ENCODE measurements around the gene ZNF655. TPM values are rescaled to one million over a fixed set of nuclear protein-coding genes. Genes with fewer than 3 reads are reported as not detected.

Gene ZNF655
- total RNA-seq, 2 experiments from 2014 or later, result 102 to 103 TPM

GRCh38 chr7:99619571-99620130, 61.2 kb downstream of the ZNF655 start:
- no peak for DNase-seq
- Mint-ChIP-seq H3K27me3 (peaks cover 2% of the 10 kb centered on the region), H3K4me1 (peaks cover 76% of the 10 kb centered on the region), H3K36me3 (ENCODE audit: low read depth) (peaks cover 69% of the 10 kb centered on the region), H3K27ac (no peak overlapping the region), H3K9me3 (no peaks in the 10 kb centered on the region), H3K4me3 (no peak overlapping the region)
- ChIA-PET CTCF (no interaction called here), POLR2A (interaction anchor here (1.3 kb wide), 1 partner anchor 61 kb away, joined by 3 read pairs; the partner anchor contains the start of gene ZNF655)

GRCh38 chr7:99621271-99621670, 62.8 kb downstream of the ZNF655 start:
- Mint-ChIP-seq H3K27ac (peak overlapping the region; percentile 13), H3K36me3 (ENCODE audit: low read depth) (peaks cover 85% of the 10 kb centered on the region), H3K4me3 (no peak overlapping the region), H3K27me3 (no peaks in the 10 kb centered on the region), H3K9me3 (no peaks in the 10 kb centered on the region), H3K4me1 (peaks cover 80% of the 10 kb centered on the region)
- ChIA-PET CTCF (no interaction called here), POLR2A (interaction anchor here (0.6 to 2.6 kb wide), 4 partner anchors 9 to 69 kb away, joined by 3 to 9 read pairs (median 3); partner anchors contain the start of genes FAM200A and ZNF655)
- no peak for DNase-seq

- Mint-ChIP-seq H3K4me1 (peaks cover 74% of the 10 kb centered on the region), H3K36me3 (ENCODE audit: low read depth) (peaks cover 93% of the 10 kb centered on the region), H3K27me3 (no peaks in the 10 kb centered on the region), H3K9me3 (no peaks in the 10 kb centered on the region), H3K4me3 (no peak overlapping the region), H3K27ac (peak overlapping the region; percentile 85)
- DNase-seq, result no peak
- CTCF ChIA-PET, result no interaction called here
- POLR2A ChIA-PET, result interaction anchor here (2.6 kb wide), 1 partner anchor 64 kb away, joined by 9 read pairs; the partner anchor contains the start of gene ZNF655
These were observed 64.2 kb downstream of the ZNF655 start for GRCh38 chr7:99622596-99622995.

- H3K27ac Mint-ChIP-seq, result peak overlapping the region; percentile 85
- H3K36me3 Mint-ChIP-seq (ENCODE audit: low read depth), result peaks cover 92% of the 10 kb centered on the region
- ChIA-PET POLR2A (interaction anchor here (1.5 to 2.6 kb wide), 2 partner anchors 64 to 66 kb away, joined by 5 to 19 read pairs; partner anchors contain the start of gene ZNF655), CTCF (no interaction called here)
- no peak for DNase-seq
- peak overlapping the region; percentile 9 for H3K4me3 Mint-ChIP-seq
- H3K9me3 Mint-ChIP-seq, result no peaks in the 10 kb centered on the region
- H3K27me3 Mint-ChIP-seq, result no peaks in the 10 kb centered on the region
- peaks cover 68% of the 10 kb centered on the region for H3K4me1 Mint-ChIP-seq
These were observed 64.8 kb downstream of the ZNF655 start for GRCh38 chr7:99623091-99623693.

GRCh38 chr7:99623702-99624447, 65.4 kb downstream of the ZNF655 start:
- ChIA-PET POLR2A (interaction anchor here (0.7 to 2.6 kb wide), 11 partner anchors 8 to 391 kb away, joined by 3 to 19 read pairs (median 5); partner anchors contain the start of genes FAM200A, TRIM4, ZKSCAN1 and ZKSCAN5), CTCF (interaction anchor here (1.1 to 1.7 kb wide), 2 partner anchors 9 to 1082 kb away, joined by 4 to 7 read pairs; partner anchors contain the start of gene POP7)
- peaks cover 92% of the 10 kb centered on the region for H3K36me3 Mint-ChIP-seq (ENCODE audit: low read depth)
- DNase-seq, result no peak
- H3K4me1 Mint-ChIP-seq, result peaks cover 61% of the 10 kb centered on the region
- peak overlapping the region; percentile 85 for H3K27ac Mint-ChIP-seq
- no peaks in the 10 kb centered on the region for H3K9me3 Mint-ChIP-seq
- H3K27me3 Mint-ChIP-seq, result no peaks in the 10 kb centered on the region
- H3K4me3 Mint-ChIP-seq, result peak overlapping the region; percentile 73

- peaks cover 91% of the 10 kb centered on the region for H3K36me3 Mint-ChIP-seq (ENCODE audit: low read depth)
- peak; percentile 83 for DNase-seq
- peaks cover 56% of the 10 kb centered on the region for H3K4me1 Mint-ChIP-seq
- H3K4me3 Mint-ChIP-seq, result peak overlapping the region; percentile 73
- peak overlapping the region; percentile 85 for H3K27ac Mint-ChIP-seq
- no peaks in the 10 kb centered on the region for H3K9me3 Mint-ChIP-seq
- ChIA-PET POLR2A (interaction anchor here (0.7 to 2.6 kb wide), 12 partner anchors 9 to 391 kb away, joined by 3 to 19 read pairs (median 4); partner anchors contain the start of genes FAM200A, TRIM4, ZKSCAN1 and ZKSCAN5), CTCF (interaction anchor here (1.1 to 1.7 kb wide), 2 partner anchors 9 to 1082 kb away, joined by 4 to 7 read pairs; partner anchors contain the start of gene POP7)
- H3K27me3 Mint-ChIP-seq, result no peaks in the 10 kb centered on the region
These were observed 66.0 kb downstream of the ZNF655 start for GRCh38 chr7:99624484-99624883.

GRCh38 chr7:99625321-99625720, 66.9 kb downstream of the ZNF655 start:
- ChIA-PET CTCF (interaction anchor here (0.5 to 1.7 kb wide), 2 partner anchors 8 to 430 kb away, joined by 3 to 7 read pairs; no protein-coding TSS in a partner anchor), POLR2A (interaction anchor here (1.2 to 2.6 kb wide), 4 partner anchors 10 to 293 kb away, joined by 3 to 19 read pairs (median 12); partner anchors contain the start of genes ZNF655 and ZSCAN25)
- peaks cover 91% of the 10 kb centered on the region for H3K36me3 Mint-ChIP-seq (ENCODE audit: low read depth)
- H3K27ac Mint-ChIP-seq, result peak overlapping the region; percentile 85
- no peak for DNase-seq
- no peaks in the 10 kb centered on the region for H3K27me3 Mint-ChIP-seq
- peak overlapping the region; percentile 73 for H3K4me3 Mint-ChIP-seq
- peaks cover 53% of the 10 kb centered on the region for H3K4me1 Mint-ChIP-seq
- no peaks in the 10 kb centered on the region for H3K9me3 Mint-ChIP-seq

GRCh38 chr7:99625961-99626360, 67.5 kb downstream of the ZNF655 start:
- Mint-ChIP-seq H3K9me3 (no peaks in the 10 kb centered on the region), H3K27ac (peak overlapping the region; percentile 85), H3K4me3 (no peak overlapping the region), H3K4me1 (peaks cover 50% of the 10 kb centered on the region), H3K27me3 (no peaks in the 10 kb centered on the region), H3K36me3 (ENCODE audit: low read depth) (peaks cover 91% of the 10 kb centered on the region)
- no peak for DNase-seq
- POLR2A ChIA-PET, result interaction anchor here (2.6 kb wide), 1 partner anchor 67 kb away, joined by 19 read pairs; the partner anchor contains the start of gene ZNF655
- CTCF ChIA-PET, result interaction anchor here (0.5 kb wide), 1 partner anchor 429 kb away, joined by 3 read pairs; no protein-coding TSS in a partner anchor

Other genes starting within 250 kb of the ZNF655 start
- 10 to 100 TPM; 63.8 to 68.9 TPM for gene ARPC1A, start 232.7 kb upstream of the ZNF655 start, total RNA-seq
- gene ARPC1B, start 183.9 kb upstream of the ZNF655 start, total RNA-seq, result 100 to 1,000 TPM; 396 to 397 TPM
- gene PDAP1, start 150.0 kb upstream of the ZNF655 start, total RNA-seq, result 100 to 1,000 TPM in 1 of 2 experiments, 10 to 100 TPM in 1; 93.8 to 103 TPM
- gene BUD31, start 149.7 kb upstream of the ZNF655 start, total RNA-seq, result 100 to 1,000 TPM; 104 to 106 TPM
- gene PTCD1, start 119.8 kb upstream of the ZNF655 start, total RNA-seq, result 1 to 10 TPM; 6.6 to 7.5 TPM
- gene CPSF4, start 119.7 kb upstream of the ZNF655 start, total RNA-seq, result 10 to 100 TPM; 64.1 to 66.2 TPM
- 100 to 1,000 TPM; 354 to 390 TPM for gene ATP5MF, start 92.5 kb upstream of the ZNF655 start, total RNA-seq
- 10 to 100 TPM; 19.4 to 21.8 TPM for gene ZNF789, start 85.8 kb upstream of the ZNF655 start, total RNA-seq
- gene ZNF394, start 58.4 kb upstream of the ZNF655 start, total RNA-seq, result 10 to 100 TPM; 64.4 to 65.3 TPM
- 10 to 100 TPM; 12.0 to 12.2 TPM for gene ZKSCAN5, start 54.0 kb upstream of the ZNF655 start, total RNA-seq
- gene FAM200A, start 6.5 kb upstream of the ZNF655 start, total RNA-seq, result 1 to 10 TPM; 5.0 to 5.1 TPM
- 1 to 10 TPM; 1.3 to 1.9 TPM for gene TMEM225B, start 39.6 kb downstream of the ZNF655 start, total RNA-seq
- gene ZSCAN25, start 58.3 kb downstream of the ZNF655 start, total RNA-seq, result 10 to 100 TPM; 27.7 TPM
- not detected for gene CYP3A5, start 121.4 kb downstream of the ZNF655 start, total RNA-seq
- not detected for gene CYP3A7, start 176.6 kb downstream of the ZNF655 start, total RNA-seq
- gene CYP3A4, start 225.5 kb downstream of the ZNF655 start, total RNA-seq, result not detected

Measured in activated CD4-positive, alpha-beta memory T cell treated with anti-CD3 and anti-CD28 coated beads, Interleukin-2, amount 10 ng/mL, durations not matched to agents 7 days and 5 days (primary cell).